GM23338 (cell line): Measurements from ENCODE around the gene FLNC. TPM values are rescaled to one million over a fixed set of nuclear protein-coding genes. Genes with fewer than 3 reads are reported as not detected.
A peak's percentile ranks its signal among the peaks of the same experiment; 100 is the strongest.

Source experiments
- ATAC-seq: fragments of 200-7000 bp; cut with Tn5 transposase; 3 replicates; pipeline ENCODE4 v1.9.1; 2020
- DNase-seq: peaks from one replicate; pipeline ENCODE4 v3.0.0-alpha.2; 2015; ENCODE audit warnings: low spot score
- H2AFZ ChIP-seq: fragments of 200-600 bp; sonication (generic); 2 replicates; pipeline ENCODE4 v1.8.0; 2016; ENCODE audit warnings: antibody characterized with exemption, mild to moderate bottlenecking, moderate library complexity
- H3F3A ChIP-seq: fragments of 200-600 bp; sonication (generic); replicated peaks from 2 replicates; pipeline ENCODE4 v1.8.0; 2017; ENCODE audit warnings: antibody characterized with exemption, mixed run types, low read depth
- H3K27ac ChIP-seq: fragments of 200-600 bp; sonication (generic); 2 replicates; pipeline ENCODE4 v1.6.1; 2016; ENCODE audit warnings: low read depth
- H3K27me3 ChIP-seq: fragments of 200-600 bp; sonication (generic); 2 replicates; pipeline ENCODE4 v1.8.0; 2016; ENCODE audit warnings: mild to moderate bottlenecking, mixed run types, moderate library complexity; ENCODE audit not compliant: insufficient read depth
- H3K36me3 ChIP-seq: fragments of 200-600 bp; sonication (generic); 2 replicates; pipeline ENCODE4 v1.8.0; 2016; ENCODE audit warnings: mild to moderate bottlenecking; ENCODE audit not compliant: insufficient read depth
- H3K4me1 ChIP-seq: fragments of 200-600 bp; sonication (generic); 2 replicates; pipeline ENCODE4 v1.8.0; 2016; ENCODE audit warnings: mild to moderate bottlenecking, moderate library complexity; ENCODE audit not compliant: insufficient read depth
- H3K4me2 ChIP-seq: fragments of 200-600 bp; sonication (generic); 2 replicates; pipeline ENCODE4 v1.7.1; 2017; ENCODE audit warnings: mixed run types
- H3K4me3 ChIP-seq: fragments of 200-600 bp; sonication (generic); 2 replicates; pipeline ENCODE4 v1.6.1; 2016; ENCODE audit warnings: mixed run types
- H3K79me2 ChIP-seq: fragments of 200-600 bp; sonication (generic); replicated peaks from 2 replicates; pipeline ENCODE4 v1.8.0; 2017; ENCODE audit warnings: mild to moderate bottlenecking; ENCODE audit not compliant: insufficient read depth
- H3K9me2 ChIP-seq: fragments of 200-600 bp; sonication (generic); 2 replicates; pipeline ENCODE4 v1.8.0; 2017; ENCODE audit not compliant: insufficient read depth
- H4K20me1 ChIP-seq: fragments of 200-600 bp; sonication (generic); replicated peaks from 2 replicates; pipeline ENCODE4 v1.8.0; 2017; ENCODE audit warnings: mild to moderate bottlenecking; ENCODE audit not compliant: insufficient read depth
- H3K27ac Mint-ChIP-seq: 2 replicates; pipeline ENCODE4 v1.8.0; 2020; ENCODE audit warnings: inconsistent platforms, mild to moderate bottlenecking, moderate library complexity, mixed read lengths
- H3K27me3 Mint-ChIP-seq: 3 replicates; pipeline ENCODE4 v1.8.0; 2022; ENCODE audit warnings: low read depth, mild to moderate bottlenecking, moderate library complexity, mixed read lengths, inconsistent platforms; ENCODE audit not compliant: insufficient read depth, poor library complexity
- H3K36me3 Mint-ChIP-seq: 3 replicates; pipeline ENCODE4 v1.8.0; 2021; ENCODE audit warnings: low read depth, mild to moderate bottlenecking, inconsistent platforms, moderate library complexity, mixed read lengths
- H3K4me1 Mint-ChIP-seq: 3 replicates; pipeline ENCODE4 v1.8.0; 2020; ENCODE audit warnings: mild to moderate bottlenecking, inconsistent platforms, mixed read lengths
- H3K4me3 Mint-ChIP-seq: 3 replicates; pipeline ENCODE4 v1.8.0; 2021; ENCODE audit warnings: moderate library complexity, mild to moderate bottlenecking, inconsistent platforms, mixed read lengths
- H3K9me3 Mint-ChIP-seq: 3 replicates; pipeline ENCODE4 v1.8.0; 2020; ENCODE audit warnings: moderate library complexity, mild to moderate bottlenecking, inconsistent platforms, mixed read lengths
- CREB1 ChIP-seq: fragments of 250-450 bp; sonication (Bioruptor Pico); IDR thresholded peaks from 2 replicates; pipeline ENCODE4 v1.5.0; 2020; ENCODE audit warnings: low read depth, mild to moderate bottlenecking, moderate library complexity
- CTCF ChIP-seq, 2 experiments: fragments of 200-600 bp in 1 of 2; sonication (generic) in 1 of 2; conservative IDR thresholded peaks; 2 replicates each; pipeline versions ENCODE4 v1.5.1 to v1.6.1; 2016 to 2017; ENCODE audit warnings: antibody characterized with exemption in 2 of 2, low read depth in 2 of 2, mild to moderate bottlenecking in 2 of 2, moderate library complexity in 1 of 2
- ETS1 ChIP-seq: IDR thresholded peaks from 2 replicates; pipeline ENCODE4 v1.6.1; 2016; ENCODE audit warnings: antibody characterized with exemption
- EZH2 ChIP-seq: fragments of 200-600 bp; sonication (generic); IDR thresholded peaks from one replicate; pipeline ENCODE4 v1.8.0; 2017; ENCODE audit warnings: antibody characterized with exemption, mild to moderate bottlenecking, low read depth; ENCODE audit not compliant: unreplicated experiment
- EZH2phosphoT487 ChIP-seq: fragments of 200-600 bp; sonication (generic); IDR thresholded peaks from one replicate; pipeline ENCODE4 v1.8.1; 2018; ENCODE audit warnings: antibody characterized with exemption; ENCODE audit not compliant: unreplicated experiment
- JUNB ChIP-seq: IDR thresholded peaks from one replicate; pipeline ENCODE4 v1.6.1; 2016; ENCODE audit warnings: antibody characterized with exemption; ENCODE audit not compliant: unreplicated experiment
- POLR2AphosphoS5 ChIP-seq: IDR thresholded peaks from 2 replicates; pipeline ENCODE4 v1.6.1; 2016; ENCODE audit warnings: antibody characterized with exemption, low read depth
- ZNF114 ChIP-seq: fragments of 250-450 bp; sonication (Bioruptor Pico); IDR thresholded peaks from 2 replicates; pipeline ENCODE4 v1.5.0; 2020; ENCODE audit warnings: mild to moderate bottlenecking, moderate library complexity
- ZNF331 ChIP-seq: fragments of 250-450 bp; sonication (Bioruptor Pico); IDR thresholded peaks from 2 replicates; pipeline ENCODE4 v1.5.0; 2020; ENCODE audit warnings: low read depth, mild to moderate bottlenecking, moderate library complexity
- ZNF462 ChIP-seq: fragments of 250-450 bp; sonication (Bioruptor Pico); IDR thresholded peaks from 2 replicates; pipeline ENCODE4 v1.5.0; 2020; ENCODE audit warnings: mild to moderate bottlenecking, moderate library complexity
- polyA plus RNA-seq: library from polyadenylated mRNA; unstranded; fragments of >200 nt; fragmentation: Nextera tagmentation; extraction: Ambion mirVana; gene quantifications from 2 replicates; pipeline ENCODE4 v1.2.1, GENCODE V29; 2016
- total RNA-seq: library from RNA; depleted of rRNA; stranded (reverse); fragments of >200 nt; shearing (Covaris generic); gene quantifications from 2 replicates; pipeline ENCODE4 v1.2.3, GENCODE V29; 2014

The FLNC gene
- total and polyA plus RNA-seq, 2 experiments from 2014 or later: 0.65 to 11.8 TPM

GRCh38 chr7:128783143-128783861, 46.9 kb upstream of the FLNC start:
- peaks cover 11% of the 10 kb centered on the region for H3K27me3 Mint-ChIP-seq
- no peaks in the 10 kb centered on the region for H3K79me2 ChIP-seq
- H3K4me3 Mint-ChIP-seq: peak overlapping the region; percentile 80
- ATAC-seq (peak; percentile 97), DNase-seq (peak; percentile 91)
- H3K9me2 ChIP-seq: no peaks in the 10 kb centered on the region
- peak overlapping the region; percentile 94 for H2AFZ ChIP-seq
- H3F3A ChIP-seq: 0 out of 2 replicates have a peak, but pooled peaks cover 3% of the 10 kb centered on the region
- no peaks in the 10 kb centered on the region for H4K20me1 ChIP-seq
- TF ChIP-seq CREB1 (CRISPR knock-in tag) (peak; percentile 65; the same call in 1 of the 2 replicates), CTCF (conservative IDR thresholded peaks at IDR 0.05; ENCODE audit: low read depth in 2 of 2) (no peak), ZNF114 (CRISPR knock-in tag) (0 out of 2 replicates have a peak, but pooled peaks have one; percentile 31), JUNB (no peak), ETS1 (no peak; the same call in 1 of the 2 replicates), ZNF331 (peak; percentile 29; the same call in 1 of the 2 replicates), POLR2AphosphoS5 (peak; percentile 39; the same call in 1 of the 2 replicates), EZH2 (no peak), EZH2phosphoT487 (no peak), ZNF462 (CRISPR knock-in tag) (no peak)
- no peaks in the 10 kb centered on the region for H3K27me3 ChIP-seq
- H3K27ac ChIP-seq: no peak overlapping the region
- peaks cover 6% of the 10 kb centered on the region; the same call in 2 of the 3 replicates for H3K9me3 Mint-ChIP-seq
- H3K36me3 Mint-ChIP-seq: peaks cover 4% of the 10 kb centered on the region; the same call in 1 of the 3 replicates
- H3K4me2 ChIP-seq: peak overlapping the region; percentile 75
- peak overlapping the region; percentile 7; the same call in 1 of the 2 replicates for H3K27ac Mint-ChIP-seq
- peak overlapping the region; percentile 77 for H3K4me3 ChIP-seq
- no peaks in the 10 kb centered on the region for H3K4me1 ChIP-seq
- no peaks in the 10 kb centered on the region for H3K36me3 ChIP-seq
- peaks cover 12% of the 10 kb centered on the region for H3K4me1 Mint-ChIP-seq
